ENCODE data around the gene CES5A. TPM values are rescaled to one million over a fixed set of nuclear protein-coding genes. Genes with fewer than 3 reads are reported as not detected.
"Not testable (repeated sequence)": the region's sequence is repeated elsewhere in the genome, so short reads cannot be mapped to it uniquely, and the experiment has no call there.

Gene CES5A
- total RNA-seq, 4 donors from 2014 or later, result not detected

- Histone ChIP-seq H3K4me1 (no peaks in the 10 kb centered on the region), H3K4me3 (peak overlapping the region in 3 of 4 donors; percentile 10 to 31 (median 19)), H3K9me3 (no peaks in the 10 kb centered on the region), H3K27ac (peak overlapping the region in 2 of 4 donors; percentile 10 to 20), H3K36me3 (no peaks in the 10 kb centered on the region), H3K27me3 (no peaks in the 10 kb centered on the region)
- no peak for DNase-seq
- ATAC-seq, result no peak
- in situ Hi-C loops (cut with MboI; ENCODE audit: low sequenced_read_pairs in 4 of 4) (loop anchor here in 1 of 4 donors (25.0 kb wide), 1 partner anchor 370 kb away; no protein-coding TSS in a partner anchor), intact Hi-C loops (cut with DNase I; ENCODE audit: low total_unique reads) (no loop called here)
- TF ChIP-seq POLR2A (IDR thresholded peaks at IDR 0.05) (no peak), CTCF (IDR thresholded peaks at IDR 0.05 in 4 of 5, conservative IDR thresholded peaks at IDR 0.05 in 1 of 5) (no peak)
Measured at GRCh38 chr16:55832425-55832772, 42.8 kb downstream of the CES5A start.

- Histone ChIP-seq H3K9me3 (no peaks in the 10 kb centered on the region), H3K27me3 (no peaks in the 10 kb centered on the region), H3K4me1 (no peaks in the 10 kb centered on the region), H3K4me3 (no peak overlapping the region), H3K36me3 (no peaks in the 10 kb centered on the region), H3K27ac (no peak overlapping the region)
- intact Hi-C loops (cut with DNase I; ENCODE audit: low total_unique reads) (no loop called here), in situ Hi-C loops (cut with MboI; ENCODE audit: low sequenced_read_pairs in 4 of 4) (loop anchor here in 1 of 4 donors (25.0 kb wide), 1 partner anchor 368 kb away; no protein-coding TSS in a partner anchor)
- TF ChIP-seq POLR2A (IDR thresholded peaks at IDR 0.05), result no peak
- no peak for TF ChIP-seq CTCF (IDR thresholded peaks at IDR 0.05 in 4 of 5, conservative IDR thresholded peaks at IDR 0.05 in 1 of 5)
- ATAC-seq, result no peak
- DNase-seq, result no peak
Measured at GRCh38 chr16:55830658-55831294, 44.4 kb downstream of the CES5A start.

GRCh38 chr16:55829232-55829631, 45.9 kb downstream of the CES5A start:
- ATAC-seq; H3K4me1 ChIP-seq; H3K4me3 ChIP-seq; H3K9me3 ChIP-seq; H3K36me3 ChIP-seq; DNase-seq; H3K27me3 ChIP-seq; H3K27ac ChIP-seq; intact Hi-C loops (cut with DNase I; ENCODE audit: low total_unique reads): not testable (repeated sequence)
- in situ Hi-C loops (cut with MboI; ENCODE audit: low sequenced_read_pairs in 4 of 4), result loop anchor here in 1 of 4 donors (25.0 kb wide), 1 partner anchor 367 kb away; no protein-coding TSS in a partner anchor

- no peak overlapping the region for H3K4me3 ChIP-seq
- ATAC-seq (no peak), DNase-seq (no peak)
- H3K27ac ChIP-seq, result no peak overlapping the region
- H3K9me3 ChIP-seq, result no peaks in the 10 kb centered on the region
- intact Hi-C loops (cut with DNase I; ENCODE audit: low total_unique reads), result no loop called here
- TF ChIP-seq POLR2A (IDR thresholded peaks at IDR 0.05) (no peak), CTCF (IDR thresholded peaks at IDR 0.05 in 4 of 5, conservative IDR thresholded peaks at IDR 0.05 in 1 of 5) (no peak)
- H3K4me1 ChIP-seq, result no peaks in the 10 kb centered on the region
- in situ Hi-C loops (cut with MboI; ENCODE audit: low sequenced_read_pairs in 4 of 4), result loop anchor here in 1 of 4 donors (25.0 kb wide), 1 partner anchor 366 kb away; no protein-coding TSS in a partner anchor
- no peaks in the 10 kb centered on the region for H3K36me3 ChIP-seq
- no peaks in the 10 kb centered on the region for H3K27me3 ChIP-seq
Measured at GRCh38 chr16:55828680-55829079, 46.5 kb downstream of the CES5A start.

- TF ChIP-seq POLR2A (IDR thresholded peaks at IDR 0.05) (no peak), CTCF (IDR thresholded peaks at IDR 0.05 in 4 of 5, conservative IDR thresholded peaks at IDR 0.05 in 1 of 5) (no peak)
- intact Hi-C loops (cut with DNase I; ENCODE audit: low total_unique reads) (no loop called here), in situ Hi-C loops (cut with MboI; ENCODE audit: low sequenced_read_pairs in 4 of 4) (loop anchor here in 1 of 4 donors (25.0 kb wide), 1 partner anchor 363 kb away; no protein-coding TSS in a partner anchor)
- Histone ChIP-seq H3K27ac (no peak overlapping the region), H3K36me3 (no peaks in the 10 kb centered on the region), H3K9me3 (no peaks in the 10 kb centered on the region), H3K27me3 (peaks cover 0 to 8% (median 0%) of the 10 kb centered on the region in 3 donors), H3K4me3 (no peak overlapping the region), H3K4me1 (no peaks in the 10 kb centered on the region)
- no peak for ATAC-seq
- no peak for DNase-seq
Measured at GRCh38 chr16:55825115-55825728, 50.0 kb downstream of the CES5A start.
